ENCODE measurements around the gene KCTD8. TPM values are rescaled to one million over a fixed set of nuclear protein-coding genes. Genes with fewer than 3 reads are reported as not detected.

The KCTD8 gene
- polyA plus RNA-seq, 2 of the 4 experiments (the other 2 are of a cell fraction): not detected

DNA sequence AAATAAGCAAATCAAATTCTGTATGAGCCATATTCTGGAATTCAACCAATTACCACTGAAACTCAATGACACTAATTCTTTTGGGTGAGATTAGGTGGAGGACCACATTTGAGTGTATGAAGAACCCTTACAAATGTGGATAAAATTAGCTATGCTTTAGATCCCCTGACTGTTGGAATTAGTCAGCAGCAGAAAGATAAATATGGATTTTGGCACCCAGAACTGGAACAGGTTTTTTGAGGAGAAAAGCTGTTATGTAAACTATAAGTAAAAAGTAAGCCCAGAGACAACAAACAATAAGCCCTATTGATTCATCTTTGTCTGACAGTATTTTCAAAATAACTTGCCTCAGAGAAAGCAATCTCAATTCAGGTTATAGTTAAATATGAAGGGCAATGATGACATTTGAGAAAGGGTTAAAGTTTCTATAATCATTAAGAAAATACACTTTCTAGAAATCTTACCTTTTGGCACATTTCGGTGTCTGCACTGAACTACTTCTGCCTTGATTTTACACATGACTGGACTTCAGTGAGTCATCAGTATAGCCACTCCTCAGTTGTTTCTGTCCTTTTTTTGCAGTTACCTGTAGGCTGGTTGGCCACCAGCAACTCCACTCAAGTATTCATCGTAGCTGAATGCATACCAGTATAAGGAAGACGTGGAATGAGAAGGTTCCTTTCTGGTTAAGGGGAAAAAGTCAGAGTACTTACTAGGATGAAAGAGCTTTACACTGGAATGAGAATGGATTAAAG lies 80.0 kb downstream of the KCTD8 start:
- Histone ChIP-seq H3K4me1 (no peaks in the 10 kb centered on the region), H3K27ac (no peak overlapping the region), H3K4me3 (no peak overlapping the region), H3K9me3 (no peaks in the 10 kb centered on the region), H3K4me2 (no peak overlapping the region)
- 0% methylated on average over 3 of the region's 3 CpGs for WGBS (ENCODE audit: missing lambda C conversion rate)
- TF ChIP-seq, protein P1, sequence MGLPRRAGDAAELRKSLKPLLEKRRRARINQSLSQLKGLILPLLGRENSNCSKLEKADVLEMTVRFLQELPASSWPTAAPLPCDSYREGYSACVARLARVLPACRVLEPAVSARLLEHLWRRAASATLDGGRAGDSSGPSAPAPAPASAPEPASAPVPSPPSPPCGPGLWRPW (IDR thresholded peaks at IDR 0.05): no peak
- TF ChIP-seq POLR2A (IDR thresholded peaks at IDR 0.05; ENCODE audit: low read length): no peak
- TF ChIP-seq, protein P2, sequence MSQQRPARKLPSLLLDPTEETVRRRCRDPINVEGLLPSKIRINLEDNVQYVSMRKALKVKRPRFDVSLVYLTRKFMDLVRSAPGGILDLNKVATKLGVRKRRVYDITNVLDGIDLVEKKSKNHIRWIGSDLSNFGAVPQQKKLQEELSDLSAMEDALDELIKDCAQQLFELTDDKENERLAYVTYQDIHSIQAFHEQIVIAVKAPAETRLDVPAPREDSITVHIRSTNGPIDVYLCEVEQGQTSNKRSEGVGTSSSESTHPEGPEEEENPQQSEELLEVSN (IDR thresholded peaks at IDR 0.05; ENCODE audit: borderline replicate concordance, low read depth): no peak
- no peak for TF ChIP-seq ZC3H11A (IDR thresholded peaks at IDR 0.05)
- TF ChIP-seq MYC (IDR thresholded peaks at IDR 0.05; ENCODE audit: borderline replicate concordance, low read length): no peak
- no peak for TF ChIP-seq NFE2L2 (conservative IDR thresholded peaks at IDR 0.05; ENCODE audit: low read length)
- no peak for TF ChIP-seq CHD2 (IDR thresholded peaks at IDR 0.05; ENCODE audit: low read length, partially characterized antibody)
- no peak for TF ChIP-seq JUN (IDR thresholded peaks at IDR 0.05)
- no peak for TF ChIP-seq SREBF2 (IDR thresholded peaks at IDR 0.05)
- no peak for TF ChIP-seq FOSB (CRISPR knock-in tag; IDR thresholded peaks at IDR 0.05)
- TF ChIP-seq HEYL (CRISPR knock-in tag; IDR thresholded peaks at IDR 0.05): no peak
- CTCF ChIA-PET: no interaction called here
- FAIRE-seq: no peak
- no peak for ATAC-seq
- POLR2A ChIA-PET: no interaction called here
- no peak for DNase-seq (ENCODE audit: low read depth in 1 of 2, low spot score in 1 of 2)

DNA sequence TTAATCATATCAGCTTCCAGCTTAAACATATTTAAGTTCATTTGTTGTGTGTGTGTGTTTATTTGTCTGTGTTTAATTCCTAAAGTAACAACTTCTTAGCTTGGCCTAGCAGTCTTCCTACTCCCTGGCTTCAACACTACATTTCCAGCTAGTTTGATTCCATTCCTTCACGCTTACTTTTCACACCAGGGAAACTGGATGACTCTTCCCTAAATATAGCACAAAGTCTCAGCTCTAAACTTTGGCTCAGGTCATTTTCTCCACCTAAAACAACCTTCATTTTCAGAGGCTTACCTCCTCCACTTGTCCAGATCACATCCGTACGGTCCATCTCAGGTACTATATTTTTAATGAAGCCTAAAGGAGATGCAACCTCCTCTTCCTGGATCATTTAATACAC lies 94.4 kb downstream of the KCTD8 start:
- CTCF ChIA-PET: no interaction called here
- no peak overlapping the region for H3K4me3 ChIP-seq
- POLR2A ChIA-PET: no interaction called here
- 42% methylated on average over 3 of the region's 3 CpGs for WGBS (ENCODE audit: missing lambda C conversion rate)
- H3K4me2 ChIP-seq: no peak overlapping the region
- no peak for FAIRE-seq
- no peak for ATAC-seq
- DNase-seq (ENCODE audit: low read depth in 1 of 2, low spot score in 1 of 2): no peak
- no peaks in the 10 kb centered on the region for H3K9me3 ChIP-seq
- TF ChIP-seq EP300 (IDR thresholded peaks at IDR 0.05) (no peak), CHD2 (IDR thresholded peaks at IDR 0.05; ENCODE audit: low read length, partially characterized antibody) (no peak), NFE2L2 (conservative IDR thresholded peaks at IDR 0.05; ENCODE audit: low read length) (no peak), NPAS2 (CRISPR knock-in tag; IDR thresholded peaks at IDR 0.05; ENCODE audit: borderline replicate concordance) (no peak)
- H3K27ac ChIP-seq: no peak overlapping the region
- no peaks in the 10 kb centered on the region for H3K4me1 ChIP-seq

DNA sequence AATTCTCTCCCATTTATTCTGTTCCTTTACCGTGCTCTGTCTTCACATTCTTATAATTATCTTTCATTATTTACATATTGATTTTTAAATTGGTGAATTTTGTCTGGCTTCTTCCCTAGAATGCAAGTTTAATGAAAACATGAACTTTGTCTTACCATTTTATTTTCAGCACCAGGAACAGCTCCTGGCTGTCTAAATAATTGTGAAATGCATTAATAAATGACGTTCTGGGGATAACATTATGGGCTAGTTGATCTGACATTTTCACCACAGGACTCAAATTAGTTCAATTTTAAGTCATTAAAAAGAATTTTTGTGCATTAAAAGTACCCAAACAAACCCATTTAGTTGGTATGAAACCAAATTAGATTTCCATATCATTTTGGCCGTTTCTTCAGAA lies 97.5 kb downstream of the KCTD8 start:
- Histone ChIP-seq H3K9me3 (no peaks in the 10 kb centered on the region), H3K4me2 (no peak overlapping the region), H3K4me3 (no peak overlapping the region), H3K4me1 (no peaks in the 10 kb centered on the region), H3K27ac (no peak overlapping the region)
- ChIA-PET POLR2A (no interaction called here), CTCF (no interaction called here)
- no peak for DNase-seq (ENCODE audit: low read depth in 1 of 2, low spot score in 1 of 2)
- FAIRE-seq: no peak
- WGBS (ENCODE audit: missing lambda C conversion rate): 10% methylated on average over 3 of the region's 3 CpGs
- no peak for ATAC-seq
- TF ChIP-seq FOXS1 (CRISPR knock-in tag; IDR thresholded peaks at IDR 0.05) (no peak), REST (IDR thresholded peaks at IDR 0.05) (peak; percentile 42; the same call in 1 of the 2 replicates), PHF8 (IDR thresholded peaks at IDR 0.05; ENCODE audit: borderline replicate concordance, low read depth) (no peak), JUN (IDR thresholded peaks at IDR 0.05) (no peak), EHMT2 (IDR thresholded peaks at IDR 0.05; ENCODE audit: low read depth) (no peak)
- TF ChIP-seq, protein P1 (IDR thresholded peaks at IDR 0.05): no peak
